GM18520 (cell line): ENCODE data around the gene ROBO1.
"Not testable (repeated sequence)": the region's sequence is repeated elsewhere in the genome, so short reads cannot be mapped to it uniquely, and the experiment has no call there.

Experiments
- ATAC-seq: cut with Tn5 transposase; IDR thresholded peaks from one replicate; pipeline ENCODE4 v1.9.1; 2021; ENCODE audit not compliant: unreplicated experiment

The ROBO1 gene

GRCh38 chr3:78724364-78724763, 1043.4 kb downstream of the ROBO1 start:
- ATAC-seq = not testable (repeated sequence)

DNA sequence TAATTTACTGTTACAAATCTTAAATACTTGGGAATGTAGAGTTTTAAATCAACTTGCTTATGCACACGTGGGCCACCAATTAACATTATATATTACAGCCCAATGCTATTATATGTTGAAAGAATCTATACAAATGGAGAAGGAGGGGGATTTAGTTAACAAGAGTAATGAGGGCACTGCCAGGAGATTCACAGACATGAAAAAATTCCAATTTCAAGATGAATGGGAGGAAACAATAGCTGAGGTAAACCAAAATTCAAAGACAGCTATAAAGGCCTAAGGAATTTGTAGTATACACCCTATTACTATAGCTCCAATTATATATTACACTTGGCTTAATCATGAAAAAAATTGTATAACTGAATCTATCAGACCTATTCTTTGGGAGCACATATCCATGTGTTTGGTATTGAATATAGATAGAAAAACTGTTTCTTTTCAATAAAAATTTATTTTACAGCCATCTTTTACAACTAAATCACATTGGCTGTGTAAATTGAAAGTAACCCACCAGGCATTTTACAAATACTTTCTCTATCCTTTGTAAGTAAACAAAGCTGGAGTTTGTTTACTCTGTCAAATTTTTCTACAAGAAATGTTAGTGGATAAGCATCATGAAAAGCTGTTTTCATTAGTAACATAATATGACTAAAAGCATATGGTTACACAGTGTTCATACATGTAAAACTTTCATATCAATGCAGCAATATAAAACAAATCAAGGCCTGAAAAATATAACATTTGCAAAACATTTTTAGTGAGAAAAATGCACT, 1045.8 kb downstream of the ROBO1 start:
- no peak for ATAC-seq

GRCh38 chr3:78718707-78719106, 1049.1 kb downstream of the ROBO1 start:
- no peak for ATAC-seq

- ATAC-seq = no peak
Observed at GRCh38 chr3:78717041-78717440, 1050.8 kb downstream of the ROBO1 start.

GRCh38 chr3:78712941-78713340, 1054.9 kb downstream of the ROBO1 start:
- no peak for ATAC-seq

DNA sequence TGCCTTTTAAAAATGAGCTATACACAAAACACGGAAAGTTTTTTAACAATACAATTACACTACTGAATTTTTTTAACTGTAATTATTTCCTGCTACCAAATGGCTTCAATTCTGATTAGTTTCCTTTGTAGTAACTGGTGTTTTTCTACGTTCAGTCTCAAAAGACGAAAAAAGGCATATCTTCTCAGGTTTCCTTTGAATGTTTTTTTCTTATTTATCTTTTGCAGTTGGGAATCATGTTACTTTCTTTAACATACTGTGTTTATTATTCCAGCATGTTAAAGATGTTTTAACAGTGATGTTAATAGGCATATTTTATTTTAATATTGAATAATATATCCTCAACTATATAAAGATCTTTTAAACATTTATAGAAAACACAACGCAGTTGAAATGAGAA, 1055.5 kb downstream of the ROBO1 start:
- ATAC-seq = no peak

GRCh38 chr3:78708565-78709073, 1059.2 kb downstream of the ROBO1 start:
- ATAC-seq = no peak

GRCh38 chr3:78707609-78708008, 1060.2 kb downstream of the ROBO1 start:
- no peak for ATAC-seq

GRCh38 chr3:78706906-78707523, 1060.8 kb downstream of the ROBO1 start:
- ATAC-seq = no peak

DNA sequence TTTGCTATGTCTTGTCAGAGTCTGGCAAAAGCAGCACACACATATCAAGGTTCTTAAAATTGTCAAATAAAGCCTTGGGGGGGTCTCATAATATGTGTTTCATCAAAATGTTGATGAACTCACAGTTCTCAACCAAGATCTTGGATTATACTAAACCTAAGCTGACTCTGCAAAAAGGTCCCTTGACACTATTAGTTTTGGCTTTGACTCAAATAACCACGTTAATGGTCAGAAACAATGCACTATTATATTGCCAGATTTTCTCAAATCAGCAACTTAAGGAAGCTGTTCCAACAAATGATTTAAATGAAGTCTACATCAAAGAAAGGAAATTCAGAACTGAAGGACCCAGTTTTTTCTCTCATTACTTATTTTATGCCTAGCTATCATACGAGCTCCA, 1063.9 kb downstream of the ROBO1 start:
- ATAC-seq = no peak

- ATAC-seq = no peak
Observed at GRCh38 chr3:78701537-78701936, 1066.3 kb downstream of the ROBO1 start.

DNA sequence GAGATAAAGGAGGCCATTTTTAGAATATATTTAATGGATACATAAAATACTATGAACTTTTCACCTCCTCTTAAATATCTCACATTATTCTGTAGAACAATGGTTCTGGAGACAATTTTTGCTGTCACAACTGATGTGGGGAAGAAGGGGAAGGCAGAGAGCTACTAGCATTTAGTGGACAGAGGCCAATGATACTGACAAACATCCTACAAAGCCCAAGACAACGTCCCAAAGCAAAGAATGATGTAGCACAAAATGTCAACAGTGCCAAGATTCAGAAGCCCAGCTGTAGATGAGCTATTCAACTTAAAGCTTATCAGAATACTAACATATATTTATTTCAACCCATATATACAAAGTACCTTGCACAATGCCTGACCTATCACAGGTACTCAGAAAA, 1069.4 kb downstream of the ROBO1 start:
- ATAC-seq = no peak

DNA sequence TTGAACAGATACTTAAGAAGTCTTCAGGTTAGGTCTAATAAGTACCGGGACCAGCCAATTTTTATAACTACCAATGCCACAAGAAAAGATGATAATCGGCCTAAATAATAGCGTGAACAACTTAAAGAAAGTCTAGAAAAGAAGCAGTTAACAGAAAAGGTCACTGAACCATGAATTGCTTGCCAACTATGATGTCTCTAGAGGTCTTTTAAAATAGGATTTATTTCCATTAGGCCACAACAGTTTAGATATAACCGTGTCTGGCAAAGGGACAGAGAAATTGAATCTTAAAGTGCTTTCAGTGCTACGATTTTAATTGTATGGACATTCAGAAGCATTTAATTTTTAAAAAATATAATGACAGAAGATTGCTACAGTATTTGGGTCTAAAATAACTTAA, 1070.4 kb downstream of the ROBO1 start:
- no peak for ATAC-seq

DNA sequence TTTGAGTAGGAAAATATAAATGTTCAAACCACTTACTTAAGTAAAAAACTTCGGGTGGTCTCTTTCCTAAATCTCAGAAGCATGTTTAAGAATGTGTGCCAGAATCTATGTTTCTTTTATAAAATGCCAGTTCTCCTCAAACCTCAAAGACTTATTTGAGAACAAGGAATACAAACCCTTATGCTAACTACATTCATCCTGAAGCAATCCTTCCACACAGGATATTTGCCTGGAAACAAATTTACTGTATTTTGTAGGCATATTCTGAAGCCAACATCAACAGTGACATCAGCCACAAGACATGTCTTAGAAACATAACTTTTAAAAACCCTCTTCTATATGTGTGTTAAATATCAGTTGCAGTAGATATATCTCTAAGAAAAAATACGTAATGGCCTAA, 1077.0 kb downstream of the ROBO1 start:
- ATAC-seq = no peak

- no peak for ATAC-seq
Observed at GRCh38 chr3:78689378-78689777, 1078.4 kb downstream of the ROBO1 start.

- no peak for ATAC-seq
Observed at GRCh38 chr3:78687520-78687919, 1080.3 kb downstream of the ROBO1 start.

GRCh38 chr3:78683284-78683683, 1084.5 kb downstream of the ROBO1 start:
- ATAC-seq = no peak

DNA sequence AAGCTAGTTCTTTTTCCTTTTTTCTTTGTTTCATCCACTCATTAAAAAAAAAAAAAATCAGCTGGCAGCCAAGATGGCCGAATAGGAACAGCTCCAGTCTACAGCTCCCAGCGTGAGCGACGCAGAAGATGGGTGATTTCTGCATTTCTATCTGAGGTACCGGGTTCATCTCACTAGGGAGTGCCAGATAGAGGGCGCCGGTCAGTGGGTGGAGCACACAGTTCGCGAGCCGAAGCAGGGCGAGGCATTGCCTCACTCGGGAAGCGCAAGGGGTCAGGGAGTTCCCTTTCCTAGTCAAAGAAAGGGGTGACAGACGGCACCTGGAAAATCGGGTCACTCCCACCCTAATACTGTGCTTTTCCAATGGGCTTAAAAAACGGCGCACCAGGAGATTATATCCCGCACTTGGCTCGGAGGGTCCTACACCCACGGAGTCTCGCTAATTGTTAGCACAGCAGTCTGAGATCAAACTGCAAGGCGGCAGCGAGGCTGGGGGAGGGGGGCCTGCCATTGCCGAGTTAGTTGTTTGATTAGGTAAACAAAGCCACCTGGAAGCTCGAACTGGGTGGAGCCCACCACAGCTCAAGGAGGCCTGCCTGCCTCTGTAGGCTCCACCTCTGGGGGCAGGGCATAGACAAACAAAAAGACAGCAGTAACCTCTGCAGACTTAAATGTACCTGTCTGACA, 1092.5 kb downstream of the ROBO1 start:
- ATAC-seq = not testable (repeated sequence)

DNA sequence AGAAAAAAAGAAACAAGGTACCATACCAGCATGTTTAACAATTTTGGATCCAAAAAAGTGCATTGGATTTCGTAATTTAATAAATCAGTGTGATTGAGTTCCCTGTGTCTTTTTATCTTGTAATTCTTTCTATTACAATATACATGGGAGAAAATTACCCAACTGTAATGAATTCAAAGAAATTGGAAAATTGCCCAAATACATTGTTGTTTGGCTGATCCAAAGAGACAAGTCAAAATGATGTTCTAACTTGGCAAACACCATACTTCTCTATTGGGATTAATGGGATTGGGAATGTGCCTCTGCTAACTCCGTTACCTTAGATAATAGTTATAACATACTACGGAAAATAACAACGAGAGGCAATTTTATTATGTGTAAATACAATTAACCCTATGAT, 1097.1 kb downstream of the ROBO1 start:
- ATAC-seq = no peak

GRCh38 chr3:78670094-78670493, 1097.7 kb downstream of the ROBO1 start:
- no peak for ATAC-seq

DNA sequence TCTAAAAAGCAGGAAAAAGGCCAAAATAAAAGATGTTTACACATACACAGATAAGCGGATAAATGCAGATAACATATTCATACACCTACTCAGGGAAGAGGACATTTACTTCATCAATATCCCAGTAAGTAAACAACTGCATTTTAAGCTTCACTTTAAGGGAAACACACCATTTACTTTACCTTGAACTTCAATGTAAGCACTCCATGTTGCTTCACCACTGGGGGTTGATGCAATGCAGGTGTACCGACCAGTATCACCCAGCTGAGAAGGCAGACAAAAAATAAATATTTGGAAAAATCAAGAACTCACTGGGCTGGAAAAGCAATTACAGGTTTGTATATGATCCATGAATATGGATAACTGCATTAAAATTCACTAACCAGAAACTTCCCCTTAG, 1099.5 kb downstream of the ROBO1 start:
- no peak for ATAC-seq

- ATAC-seq = no peak
Observed at GRCh38 chr3:78666470-78666800, 1101.4 kb downstream of the ROBO1 start.
